K562 (cell line): ENCODE results near the gene RNASE4. TPM values are rescaled to one million over a fixed set of nuclear protein-coding genes. Genes with fewer than 3 reads are reported as not detected.

Source experiments
- ARID2 ChIP-seq: fragments of 450-650 bp; IDR thresholded peaks from 2 replicates; pipeline ENCODE4 v1.6.1; 2017; ENCODE audit warnings: antibody characterized with exemption, mild to moderate bottlenecking
- BACH1 ChIP-seq: fragments of 200-800 bp; sonication (Bioruptor generic); IDR thresholded peaks from 2 replicates; pipeline ENCODE4 v1.6.1; 2016; ENCODE audit warnings: missing genetic modification characterization, missing compliant biosample characterization
- CREM ChIP-seq: IDR thresholded peaks from 2 replicates; pipeline ENCODE4 v1.6.1; 2014; ENCODE audit warnings: antibody characterized with exemption, low read depth
- ELF4 ChIP-seq: fragments of 450-650 bp; formaldehyde crosslinking; IDR thresholded peaks from 2 replicates; pipeline ENCODE4 v1.4.0; 2022; ENCODE audit warnings: missing genetic modification characterization
- FUS ChIP-seq: fragments of 200-400 bp; formaldehyde crosslinking; optimal IDR thresholded peaks from 2 replicates; pipeline ENCODE3; 2017; ENCODE audit warnings: low read depth, low read length
- HDAC8 ChIP-seq: fragments of 450-650 bp; IDR thresholded peaks from 2 replicates; pipeline ENCODE4 v1.6.1; 2016; ENCODE audit warnings: mild to moderate bottlenecking, missing genetic modification characterization, moderate library complexity, missing compliant biosample characterization
- HMG20B ChIP-seq: fragments of 250-450 bp; sonication (Bioruptor Pico); IDR thresholded peaks from 2 replicates; pipeline ENCODE4 v1.5.0; 2021; ENCODE audit warnings: mild to moderate bottlenecking
- MTA1 ChIP-seq: fragments of 450-650 bp; IDR thresholded peaks from 2 replicates; pipeline ENCODE4 v1.6.1; 2017; ENCODE audit warnings: borderline replicate concordance
- NCOR1 ChIP-seq: fragments of 450-650 bp; IDR thresholded peaks from 2 replicates; pipeline ENCODE4 v1.6.1; 2016; ENCODE audit warnings: mild to moderate bottlenecking, moderate library complexity
- POLR2G ChIP-seq: fragments of 200-400 bp; formaldehyde crosslinking; IDR thresholded peaks from 2 replicates; pipeline ENCODE4 v1.6.1; 2017; ENCODE audit warnings: low read depth, mild to moderate bottlenecking, antibody characterized with exemption, low read length, moderate library complexity
- PYGO2 ChIP-seq: fragments of 450-650 bp; IDR thresholded peaks from 2 replicates; pipeline ENCODE4 v1.6.1; 2016; ENCODE audit warnings: mild to moderate bottlenecking, missing genetic modification characterization, moderate library complexity, missing compliant biosample characterization
- RUNX1 ChIP-seq: sonication (generic); IDR thresholded peaks from 2 replicates; pipeline ENCODE4 v1.6.1; 2016; ENCODE audit warnings: antibody characterized with exemption, low read depth
- TEAD2 ChIP-seq: fragments of 450-650 bp; IDR thresholded peaks from 2 replicates; pipeline ENCODE4 v1.6.1; 2016; ENCODE audit warnings: missing genetic modification characterization, control low read depth, missing compliant biosample characterization
- XRCC5 ChIP-seq: fragments of 200-400 bp; formaldehyde crosslinking; IDR thresholded peaks from 2 replicates; pipeline ENCODE4 v1.6.1; 2017; ENCODE audit warnings: low read depth, mild to moderate bottlenecking, low read length
- ZNF143 ChIP-seq: sonication (generic); formaldehyde crosslinking; IDR thresholded peaks from 2 replicates; pipeline ENCODE4 v1.9.0; 2022; ENCODE audit warnings: mild to moderate bottlenecking, missing genetic modification reagents
- ZNF551 ChIP-seq: fragments of 250-450 bp; sonication (Bioruptor Pico); IDR thresholded peaks from 2 replicates; pipeline ENCODE4 v1.5.0; 2021; ENCODE audit warnings: mild to moderate bottlenecking, moderate library complexity
- polyA plus RNA-seq, 8 experiments: library from polyadenylated mRNA; depleted of rRNA in 4 of 8; stranded (reverse) in 5 of 8; unstranded in 3 of 8; fragments of >200 nt; fragmentation: Nextera tagmentation in 2 of 8; fragmentation: Illumina TruSeq in 1 of 8; extraction: Ambion mirVana in 2 of 8; extraction: Trizol in 1 of 8; gene quantifications; 2 replicates each; pipeline versions ENCODE4 v1.2.1 to v1.2.3, GENCODE V29; 2011 to 2014; ENCODE audit warnings: inconsistent platforms in 1 of 8, missing spikeins in 1 of 8
- total RNA-seq, 7 experiments: library from RNA; depleted of rRNA in 6 of 7; stranded (reverse); fragments of >200 nt in 6 of 7; fragmentation: Illumina TruSeq in 2 of 7; extraction: Trizol in 2 of 7; gene quantifications; 2 replicates each; pipeline versions ENCODE4 v1.2.1 to v1.2.3, GENCODE V29; 2011 to 2021; ENCODE audit warnings: low replicate concordance in 1 of 7
- TF ChIP-seq, protein P1 (sequence below): fragments of 250-450 bp; sonication (Bioruptor Pico); IDR thresholded peaks from 2 replicates; pipeline ENCODE4 v1.9.0; 2021; ENCODE audit warnings: mild to moderate bottlenecking, inconsistent platforms
- TF ChIP-seq, protein P2 (sequence below): fragments of 450-650 bp; IDR thresholded peaks from 2 replicates; pipeline ENCODE4 v1.6.1; 2014; ENCODE audit warnings: low read depth, mild to moderate bottlenecking, moderate library complexity, borderline replicate concordance
- TF ChIP-seq, protein P3 (sequence below): fragments of 450-650 bp; formaldehyde crosslinking; IDR thresholded peaks from 2 replicates; pipeline ENCODE4 v1.4.0; 2020; ENCODE audit warnings: mild to moderate bottlenecking, moderate library complexity
- TF ChIP-seq, protein P4 (sequence below): fragments of 250-450 bp; sonication (Bioruptor Pico); IDR thresholded peaks from 2 replicates; pipeline ENCODE4 v1.5.0; 2022; ENCODE audit warnings: mild to moderate bottlenecking
- TF ChIP-seq, protein P5 (sequence below): fragments of 250-450 bp; sonication (Bioruptor Pico); IDR thresholded peaks from 2 replicates; pipeline ENCODE4 v1.8.0; 2021; ENCODE audit warnings: moderate library complexity, mild to moderate bottlenecking, inconsistent platforms

Gene RNASE4
- total and polyA plus RNA-seq, 9 of the 15 experiments (the other 6 are each of a cell fraction or from before 2014, with no cell fraction given) = 0.09 to 0.22 (median 0.13) TPM; not detected in 2

DNA sequence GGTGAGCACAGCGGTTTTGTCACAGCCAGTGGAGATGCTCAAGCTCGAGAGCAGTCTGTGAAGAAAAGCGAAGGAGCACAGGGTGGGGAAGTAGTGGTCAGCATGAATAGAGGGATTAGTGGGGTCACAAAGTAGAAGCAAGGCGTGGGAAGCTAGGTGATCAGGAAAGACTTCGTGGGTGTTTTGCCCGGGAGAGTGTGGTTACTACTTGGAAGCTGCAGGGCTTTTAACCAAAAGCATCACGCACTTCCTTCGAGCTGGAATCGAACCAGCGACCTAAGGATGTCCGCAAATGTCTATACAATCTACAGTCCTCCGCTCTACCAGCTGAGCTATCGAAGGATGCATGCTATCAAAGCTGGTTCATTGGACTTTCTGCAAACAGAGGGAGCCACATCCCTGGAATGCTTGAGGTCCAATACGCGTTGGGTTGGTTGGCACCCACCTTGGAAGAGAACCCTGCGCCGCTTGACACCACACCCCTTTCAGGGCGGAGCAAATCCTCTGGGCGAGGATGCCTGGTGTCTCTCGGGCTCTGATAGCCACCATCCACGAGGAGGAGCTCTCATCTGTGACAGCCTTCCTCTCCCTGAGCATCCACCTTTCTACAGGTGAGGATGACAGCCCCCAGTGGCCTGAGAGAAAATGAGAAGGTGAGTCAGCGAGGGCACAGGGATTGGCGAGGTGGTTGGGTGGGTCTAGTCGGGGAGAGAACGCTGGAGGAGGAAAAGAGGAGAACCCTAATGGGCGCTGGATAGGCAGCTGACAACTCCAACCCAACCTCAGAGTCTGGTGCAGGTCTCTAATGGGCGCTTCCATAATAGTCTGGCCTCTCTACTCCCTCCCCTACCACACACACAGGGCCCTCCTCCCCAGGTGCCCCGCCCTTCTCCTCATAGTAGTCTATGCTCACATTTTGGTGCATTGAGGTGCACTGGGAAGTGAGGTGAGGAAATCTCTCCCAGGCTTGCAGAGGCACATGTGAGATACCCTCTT lies 26.8 kb upstream of the RNASE4 start (continued):
- TF ChIP-seq, protein P1, sequence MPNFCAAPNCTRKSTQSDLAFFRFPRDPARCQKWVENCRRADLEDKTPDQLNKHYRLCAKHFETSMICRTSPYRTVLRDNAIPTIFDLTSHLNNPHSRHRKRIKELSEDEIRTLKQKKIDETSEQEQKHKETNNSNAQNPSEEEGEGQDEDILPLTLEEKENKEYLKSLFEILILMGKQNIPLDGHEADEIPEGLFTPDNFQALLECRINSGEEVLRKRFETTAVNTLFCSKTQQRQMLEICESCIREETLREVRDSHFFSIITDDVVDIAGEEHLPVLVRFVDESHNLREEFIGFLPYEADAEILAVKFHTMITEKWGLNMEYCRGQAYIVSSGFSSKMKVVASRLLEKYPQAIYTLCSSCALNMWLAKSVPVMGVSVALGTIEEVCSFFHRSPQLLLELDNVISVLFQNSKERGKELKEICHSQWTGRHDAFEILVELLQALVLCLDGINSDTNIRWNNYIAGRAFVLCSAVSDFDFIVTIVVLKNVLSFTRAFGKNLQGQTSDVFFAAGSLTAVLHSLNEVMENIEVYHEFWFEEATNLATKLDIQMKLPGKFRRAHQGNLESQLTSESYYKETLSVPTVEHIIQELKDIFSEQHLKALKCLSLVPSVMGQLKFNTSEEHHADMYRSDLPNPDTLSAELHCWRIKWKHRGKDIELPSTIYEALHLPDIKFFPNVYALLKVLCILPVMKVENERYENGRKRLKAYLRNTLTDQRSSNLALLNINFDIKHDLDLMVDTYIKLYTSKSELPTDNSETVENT = no peak
- TF ChIP-seq RUNX1 = no peak
- no peak for TF ChIP-seq POLR2G
- TF ChIP-seq HDAC8 (tag) = no peak
- no peak for TF ChIP-seq HMG20B (CRISPR knock-in tag)
- TF ChIP-seq, protein P2, sequence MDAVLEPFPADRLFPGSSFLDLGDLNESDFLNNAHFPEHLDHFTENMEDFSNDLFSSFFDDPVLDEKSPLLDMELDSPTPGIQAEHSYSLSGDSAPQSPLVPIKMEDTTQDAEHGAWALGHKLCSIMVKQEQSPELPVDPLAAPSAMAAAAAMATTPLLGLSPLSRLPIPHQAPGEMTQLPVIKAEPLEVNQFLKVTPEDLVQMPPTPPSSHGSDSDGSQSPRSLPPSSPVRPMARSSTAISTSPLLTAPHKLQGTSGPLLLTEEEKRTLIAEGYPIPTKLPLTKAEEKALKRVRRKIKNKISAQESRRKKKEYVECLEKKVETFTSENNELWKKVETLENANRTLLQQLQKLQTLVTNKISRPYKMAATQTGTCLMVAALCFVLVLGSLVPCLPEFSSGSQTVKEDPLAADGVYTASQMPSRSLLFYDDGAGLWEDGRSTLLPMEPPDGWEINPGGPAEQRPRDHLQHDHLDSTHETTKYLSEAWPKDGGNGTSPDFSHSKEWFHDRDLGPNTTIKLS = no peak
- no peak for TF ChIP-seq FUS
- peak; percentile 18; the same call in 1 of the 2 replicates for TF ChIP-seq MTA1
- TF ChIP-seq ARID2 = no peak
- no peak for TF ChIP-seq NCOR1
- no peak for TF ChIP-seq TEAD2
- 0 out of 2 replicates have a peak, but pooled peaks have one; percentile 7 for TF ChIP-seq CREM
- no peak for TF ChIP-seq XRCC5
- TF ChIP-seq PYGO2 (tag) = no peak
- TF ChIP-seq, protein P3, sequence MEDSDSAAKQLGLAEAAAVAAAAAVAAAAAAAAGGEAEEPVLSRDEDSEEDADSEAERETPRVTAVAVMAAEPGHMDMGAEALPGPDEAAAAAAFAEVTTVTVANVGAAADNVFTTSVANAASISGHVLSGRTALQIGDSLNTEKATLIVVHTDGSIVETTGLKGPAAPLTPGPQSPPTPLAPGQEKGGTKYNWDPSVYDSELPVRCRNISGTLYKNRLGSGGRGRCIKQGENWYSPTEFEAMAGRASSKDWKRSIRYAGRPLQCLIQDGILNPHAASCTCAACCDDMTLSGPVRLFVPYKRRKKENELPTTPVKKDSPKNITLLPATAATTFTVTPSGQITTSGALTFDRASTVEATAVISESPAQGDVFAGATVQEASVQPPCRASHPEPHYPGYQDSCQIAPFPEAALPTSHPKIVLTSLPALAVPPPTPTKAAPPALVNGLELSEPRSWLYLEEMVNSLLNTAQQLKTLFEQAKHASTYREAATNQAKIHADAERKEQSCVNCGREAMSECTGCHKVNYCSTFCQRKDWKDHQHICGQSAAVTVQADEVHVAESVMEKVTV (CRISPR knock-in tag) = no peak
- TF ChIP-seq, protein P4, sequence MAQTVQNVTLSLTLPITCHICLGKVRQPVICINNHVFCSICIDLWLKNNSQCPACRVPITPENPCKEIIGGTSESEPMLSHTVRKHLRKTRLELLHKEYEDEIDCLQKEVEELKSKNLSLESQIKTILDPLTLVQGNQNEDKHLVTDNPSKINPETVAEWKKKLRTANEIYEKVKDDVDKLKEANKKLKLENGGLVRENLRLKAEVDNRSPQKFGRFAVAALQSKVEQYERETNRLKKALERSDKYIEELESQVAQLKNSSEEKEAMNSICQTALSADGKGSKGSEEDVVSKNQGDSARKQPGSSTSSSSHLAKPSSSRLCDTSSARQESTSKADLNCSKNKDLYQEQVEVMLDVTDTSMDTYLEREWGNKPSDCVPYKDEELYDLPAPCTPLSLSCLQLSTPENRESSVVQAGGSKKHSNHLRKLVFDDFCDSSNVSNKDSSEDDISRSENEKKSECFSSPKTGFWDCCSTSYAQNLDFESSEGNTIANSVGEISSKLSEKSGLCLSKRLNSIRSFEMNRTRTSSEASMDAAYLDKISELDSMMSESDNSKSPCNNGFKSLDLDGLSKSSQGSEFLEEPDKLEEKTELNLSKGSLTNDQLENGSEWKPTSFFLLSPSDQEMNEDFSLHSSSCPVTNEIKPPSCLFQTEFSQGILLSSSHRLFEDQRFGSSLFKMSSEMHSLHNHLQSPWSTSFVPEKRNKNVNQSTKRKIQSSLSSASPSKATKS (CRISPR knock-in tag) = no peak
- TF ChIP-seq ZNF143 = no peak
- no peak for TF ChIP-seq BACH1 (tag)
- TF ChIP-seq ELF4 = no peak
- TF ChIP-seq, protein P5, sequence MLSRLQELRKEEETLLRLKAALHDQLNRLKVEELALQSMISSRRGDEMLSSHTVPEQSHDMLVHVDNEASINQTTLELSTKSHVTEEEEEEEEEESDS = no peak
- TF ChIP-seq ZNF551 = no peak
